Mammary epithelial cell (primary cell): ENCODE measurements around the gene SORBS1.

ENCODE experiments used
- CTCF ChIP-seq, 2 donors: IDR thresholded peaks in 1 of 2; conservative IDR thresholded peaks in 1 of 2; 2 replicates each; pipeline ENCODE4 v1.5.1; 2011 to 2012; ENCODE audit warnings: inconsistent platforms in 2 of 2, low read length in 2 of 2, mild to moderate bottlenecking in 2 of 2, control low read depth in 1 of 2, low read depth in 1 of 2; ENCODE audit not compliant: insufficient read depth in 1 of 2; ENCODE audit errors: extremely low read depth in 1 of 2
- EZH2 ChIP-seq: IDR thresholded peaks from 2 replicates; pipeline ENCODE4 v1.6.1; 2012; ENCODE audit warnings: low read length, inconsistent platforms, borderline replicate concordance

- TF ChIP-seq CTCF (conservative IDR thresholded peaks at IDR 0.05 in 1 of 2, IDR thresholded peaks at IDR 0.05 in 1 of 2; ENCODE audit: extremely low read depth in 1 of 2, insufficient read depth in 1 of 2, low read depth in 1 of 2, low read length in 2 of 2) (no peak), EZH2 (no peak)
These were observed 94.0 kb downstream of the SORBS1 start for GRCh38 chr10:95467162-95467599.
